Vagina (tissue), 2 donors: ENCODE results near the gene MAGEA8. TPM values are rescaled to one million over a fixed set of nuclear protein-coding genes. Genes with fewer than 3 reads are reported as not detected.
"Not testable (repeated sequence)": the region's sequence is repeated elsewhere in the genome, so short reads cannot be mapped to it uniquely, and the experiment has no call there.

Experiments
- DNase-seq, 2 donors: peaks; one replicate each; pipeline ENCODE4 v3.0.0-alpha.2; 2017; ENCODE audit errors: extremely low spot score in 2 of 2
- H3K27ac ChIP-seq: fragments of 200-600 bp; sonication (generic); one replicate; pipeline ENCODE4 v1.5.1; 2019
- H3K27me3 ChIP-seq: fragments of 200-600 bp; sonication (generic); one replicate; pipeline ENCODE4 v1.5.1; 2019
- H3K36me3 ChIP-seq, 2 donors: fragments of 200-600 bp; sonication (generic); one replicate each; pipeline ENCODE4 v1.5.1; 2017 to 2019
- H3K4me1 ChIP-seq: fragments of 200-600 bp; sonication (generic); one replicate; pipeline ENCODE4 v1.5.1; 2019
- H3K4me3 ChIP-seq, 2 donors: fragments of 200-600 bp; sonication (generic); 1 replicate in 1 of 2; 2 replicates in 1 of 2; pipeline ENCODE4 v1.5.1; 2016 to 2019
- H3K9me3 ChIP-seq: fragments of 200-600 bp; sonication (generic); one replicate; pipeline ENCODE4 v1.5.1; 2019
- CTCF ChIP-seq, 3 experiments: fragments of 450-650 bp in 2 of 3; fragments of 200-600 bp in 1 of 3; sonication (generic) in 1 of 3; IDR thresholded peaks; one replicate each; pipeline ENCODE4 v1.5.1; 2017 to 2019; ENCODE audit warnings: antibody characterized with exemption in 3 of 3, mild to moderate bottlenecking in 2 of 3, moderate library complexity in 2 of 3
- POLR2A ChIP-seq, 2 donors: fragments of 450-650 bp; IDR thresholded peaks; one replicate each; pipeline ENCODE4 v1.6.1; 2017; ENCODE audit warnings: antibody characterized with exemption in 2 of 2, mild to moderate bottlenecking in 2 of 2, moderate library complexity in 2 of 2
- POLR2AphosphoS5 ChIP-seq, 2 donors: sonication (generic); formaldehyde crosslinking; IDR thresholded peaks; one replicate each; pipeline ENCODE4 v1.9.0; 2017; ENCODE audit warnings: antibody characterized with exemption in 2 of 2, mild to moderate bottlenecking in 2 of 2, low read depth in 1 of 2; ENCODE audit not compliant: insufficient read depth in 1 of 2
- intact Hi-C: fragments of 100-400 bp; cut with DNase I; formaldehyde crosslinking; loops from one replicate; pipeline ENCODE4 v1.15.1; 2023
- total RNA-seq: library from RNA; depleted of rRNA; stranded (reverse); fragments of >200 nt; gene quantifications from one replicate; pipeline ENCODE4 v1.2.3, GENCODE V29; 2016

The MAGEA8 gene
- total RNA-seq, 1 donor from 2014 or later = not detected

GRCh38 chrX:149908727-149909126 is 27.7 kb downstream of the MAGEA8 start:
- Histone ChIP-seq H3K4me1 (no peaks in the 10 kb centered on the region), H3K27me3 (no peaks in the 10 kb centered on the region), H3K27ac (no peak overlapping the region), H3K9me3 (no peaks in the 10 kb centered on the region), H3K4me3 (no peak overlapping the region), H3K36me3 (no peaks in the 10 kb centered on the region)
- TF ChIP-seq CTCF (IDR thresholded peaks at IDR 0.05) (no peak), POLR2AphosphoS5 (IDR thresholded peaks at IDR 0.05; ENCODE audit: insufficient read depth in 1 of 2, low read depth in 1 of 2) (no peak), POLR2A (IDR thresholded peaks at IDR 0.05) (no peak)
- DNase-seq = no peak
- intact Hi-C loops = no loop called here

- H3K9me3 ChIP-seq = no peaks in the 10 kb centered on the region
- H3K4me1 ChIP-seq = no peaks in the 10 kb centered on the region
- DNase-seq = no peak
- H3K27ac ChIP-seq = no peak overlapping the region
- H3K36me3 ChIP-seq = no peaks in the 10 kb centered on the region
- TF ChIP-seq CTCF (IDR thresholded peaks at IDR 0.05) (no peak), POLR2A (IDR thresholded peaks at IDR 0.05) (no peak), POLR2AphosphoS5 (IDR thresholded peaks at IDR 0.05; ENCODE audit: insufficient read depth in 1 of 2, low read depth in 1 of 2) (no peak)
- intact Hi-C loops = no loop called here
- H3K27me3 ChIP-seq = no peaks in the 10 kb centered on the region
- no peak overlapping the region for H3K4me3 ChIP-seq
Measured at GRCh38 chrX:149909324-149910177, 28.6 kb downstream of the MAGEA8 start.

- DNase-seq = no peak
- H3K27me3 ChIP-seq = no peaks in the 10 kb centered on the region
Measured at GRCh38 chrX:149910178-149910695, 29.3 kb downstream of the MAGEA8 start.

GRCh38 chrX:149916745-149917392 is 35.9 kb downstream of the MAGEA8 start:
- Histone ChIP-seq H3K4me1 (no peaks in the 10 kb centered on the region), H3K4me3 (no peak overlapping the region), H3K27ac (no peak overlapping the region), H3K27me3 (no peaks in the 10 kb centered on the region), H3K36me3 (no peaks in the 10 kb centered on the region), H3K9me3 (no peaks in the 10 kb centered on the region)
- DNase-seq = no peak
- intact Hi-C loops = no loop called here
- TF ChIP-seq POLR2AphosphoS5 (IDR thresholded peaks at IDR 0.05; ENCODE audit: insufficient read depth in 1 of 2, low read depth in 1 of 2) (no peak), CTCF (IDR thresholded peaks at IDR 0.05) (no peak), POLR2A (IDR thresholded peaks at IDR 0.05) (no peak)

More at GRCh38 chrX:149910178-149910695, 29.3 kb downstream of the MAGEA8 start:
- TF ChIP-seq POLR2A (IDR thresholded peaks at IDR 0.05) (no peak), POLR2AphosphoS5 (IDR thresholded peaks at IDR 0.05; ENCODE audit: insufficient read depth in 1 of 2, low read depth in 1 of 2) (no peak), CTCF (IDR thresholded peaks at IDR 0.05) (no peak)
- intact Hi-C loops = no loop called here
- no peak overlapping the region for H3K27ac ChIP-seq
- no peaks in the 10 kb centered on the region for H3K9me3 ChIP-seq
- H3K4me1 ChIP-seq = no peaks in the 10 kb centered on the region
- H3K4me3 ChIP-seq = no peak overlapping the region
- no peaks in the 10 kb centered on the region for H3K36me3 ChIP-seq

- H3K27me3 ChIP-seq, H3K27ac ChIP-seq, DNase-seq, H3K36me3 ChIP-seq, H3K4me3 ChIP-seq, intact Hi-C loops, H3K9me3 ChIP-seq, H3K4me1 ChIP-seq: not testable (repeated sequence)
Measured at GRCh38 chrX:149923836-149924235, 42.9 kb downstream of the MAGEA8 start.

GRCh38 chrX:149924434-149924833 is 43.5 kb downstream of the MAGEA8 start:
- H3K27me3 ChIP-seq, H3K4me1 ChIP-seq, H3K36me3 ChIP-seq, H3K9me3 ChIP-seq, H3K4me3 ChIP-seq, DNase-seq, H3K27ac ChIP-seq, intact Hi-C loops: not testable (repeated sequence)

GRCh38 chrX:149927245-149927963 is 46.4 kb downstream of the MAGEA8 start:
- H3K9me3 ChIP-seq, DNase-seq, H3K27me3 ChIP-seq, H3K4me1 ChIP-seq, H3K36me3 ChIP-seq, H3K27ac ChIP-seq, intact Hi-C loops, H3K4me3 ChIP-seq: not testable (repeated sequence)

- H3K4me1 ChIP-seq, DNase-seq, H3K9me3 ChIP-seq, H3K27ac ChIP-seq, H3K36me3 ChIP-seq, H3K27me3 ChIP-seq, intact Hi-C loops, H3K4me3 ChIP-seq: not testable (repeated sequence)
Measured at GRCh38 chrX:149927964-149928258, 46.9 kb downstream of the MAGEA8 start.
